OCI-LY3 (cell line): ENCODE data around the gene HNRNPUL1.

Experiments used
- H2AFZ ChIP-seq: fragments of 200-600, 300-600 bp; shearing (Covaris generic); 2 replicates; pipeline ENCODE4 v1.6.0; 2014; ENCODE audit warnings: antibody characterized with exemption, low read depth, low read length
- H3K27ac ChIP-seq: fragments of 200-600, 300-600 bp; sonication (generic); 2 replicates; pipeline ENCODE4 v1.5.1; 2014; ENCODE audit warnings: mild to moderate bottlenecking, low read length, moderate library complexity, mixed read lengths
- H3K27me3 ChIP-seq: fragments of 200-600, 300-600 bp; sonication (generic); 2 replicates; pipeline ENCODE4 v1.6.1; 2014; ENCODE audit warnings: low read depth, low read length, mixed read lengths
- H3K36me3 ChIP-seq: fragments of 200-600, 300-600 bp; sonication (generic); replicated peaks from 2 replicates; pipeline ENCODE3; 2014; ENCODE audit warnings: low read depth, low read length, mixed read lengths
- H3K4me1 ChIP-seq: fragments of 300-600, 200-600 bp; sonication (generic); 2 replicates; pipeline ENCODE4 v1.6.1; 2014; ENCODE audit warnings: low read length, mixed read lengths
- H3K4me2 ChIP-seq: fragments of 200-600, 300-600 bp; sonication (generic); 2 replicates; pipeline ENCODE4 v1.6.1; 2014; ENCODE audit warnings: low read length, mixed read lengths
- H3K4me3 ChIP-seq: fragments of 300-600, 200-600 bp; sonication (generic); 2 replicates; pipeline ENCODE4 v1.5.1; 2014; ENCODE audit warnings: antibody characterized with exemption, mild to moderate bottlenecking, low read length, moderate library complexity
- H3K79me2 ChIP-seq: fragments of 300-600, 200-600 bp; shearing (Covaris generic); 2 replicates; pipeline ENCODE4 v1.6.1; 2014; ENCODE audit warnings: mild to moderate bottlenecking, low read length, mixed read lengths
- H3K9ac ChIP-seq: fragments of 300-600, 200-600 bp; shearing (Covaris generic); 2 replicates; pipeline ENCODE4 v1.6.0; 2014; ENCODE audit warnings: mild to moderate bottlenecking, low read length, moderate library complexity
- H3K9me3 ChIP-seq: fragments of 200-600, 300-600 bp; shearing (Covaris generic); 2 replicates; pipeline ENCODE4 v1.6.1; 2014; ENCODE audit warnings: low read length, mixed read lengths; ENCODE audit not compliant: insufficient read depth
- H4K20me1 ChIP-seq: fragments of 200-600, 300-600 bp; sonication (generic); 2 replicates; pipeline ENCODE4 v1.6.1; 2016; ENCODE audit warnings: low read length, mixed read lengths; ENCODE audit not compliant: insufficient read depth
- CTCF ChIP-seq: fragments of 200-600, 300-600 bp; sonication (generic); IDR thresholded peaks from 2 replicates; pipeline ENCODE4 v1.5.1; 2014; ENCODE audit warnings: antibody characterized with exemption, low read length, low read depth
- EZH2phosphoT487 ChIP-seq: fragments of 200-600 bp; shearing (Covaris generic); IDR thresholded peaks from 2 replicates; pipeline ENCODE4 v1.6.1; 2018; ENCODE audit warnings: antibody characterized with exemption, mixed run types, low read depth

Gene HNRNPUL1

GRCh38 chr19:41263850-41264580, at the start of gene HNRNPUL1:
TSS of gene HNRNPUL1 (plus strand) at chr19:41264372. CDS start at chr19:41264504, 132 bp downstream.
- H4K20me1 ChIP-seq = peaks cover 21% of the 10 kb centered on the region
- H3K4me3 ChIP-seq = peak within 1 kb of the TSS; percentile 93
- peak within 1 kb of the TSS; percentile 92 for H3K27ac ChIP-seq
- peaks cover 53% of the 10 kb centered on the region for H3K79me2 ChIP-seq
- peaks cover 31% of the 10 kb centered on the region for H3K36me3 ChIP-seq
- H3K9ac ChIP-seq = peak within 1 kb of the TSS; percentile 100
- TF ChIP-seq EZH2phosphoT487 (no peak), CTCF (peak; percentile 44)
- H3K4me2 ChIP-seq = peak within 1 kb of the TSS; percentile 95
- peaks cover 14% of the 10 kb centered on the region for H3K4me1 ChIP-seq
- H3K27me3 ChIP-seq = peaks cover 16% of the 10 kb centered on the region
- H2AFZ ChIP-seq = peak within 1 kb of the TSS; percentile 15; the same call in 1 of the 2 replicates
- no peaks in the 10 kb centered on the region for H3K9me3 ChIP-seq

GRCh38 chr19:41217741-41218140, 46.4 kb upstream of the HNRNPUL1 start:
- Histone ChIP-seq H3K9ac (no peak overlapping the region), H3K4me1 (no peaks in the 10 kb centered on the region), H3K36me3 (no peaks in the 10 kb centered on the region), H4K20me1 (no peaks in the 10 kb centered on the region), H3K4me2 (no peak overlapping the region), H2AFZ (no peak overlapping the region), H3K27me3 (peaks cover 17% of the 10 kb centered on the region), H3K79me2 (no peaks in the 10 kb centered on the region), H3K9me3 (no peaks in the 10 kb centered on the region), H3K4me3 (no peak overlapping the region), H3K27ac (no peak overlapping the region)
- TF ChIP-seq CTCF (no peak), EZH2phosphoT487 (no peak)

GRCh38 chr19:41218249-41218614, 45.9 kb upstream of the HNRNPUL1 start:
- Histone ChIP-seq H3K4me3 (no peak overlapping the region), H2AFZ (no peak overlapping the region), H3K79me2 (no peaks in the 10 kb centered on the region), H3K4me2 (no peak overlapping the region), H4K20me1 (no peaks in the 10 kb centered on the region), H3K36me3 (no peaks in the 10 kb centered on the region), H3K9ac (no peak overlapping the region), H3K9me3 (no peaks in the 10 kb centered on the region), H3K4me1 (no peaks in the 10 kb centered on the region), H3K27ac (no peak overlapping the region), H3K27me3 (peaks cover 17% of the 10 kb centered on the region)
- no peak for TF ChIP-seq CTCF
- TF ChIP-seq EZH2phosphoT487 = no peak

- H3K4me3 ChIP-seq = no peak within 1 kb of the TSS
- no peak within 1 kb of the TSS for H3K4me2 ChIP-seq
- H3K4me1 ChIP-seq = no peaks in the 10 kb centered on the region
- H3K9ac ChIP-seq = no peak within 1 kb of the TSS
- H3K27me3 ChIP-seq = peaks cover 17% of the 10 kb centered on the region
- no peak within 1 kb of the TSS for H3K27ac ChIP-seq
- H2AFZ ChIP-seq = no peak within 1 kb of the TSS
- H3K9me3 ChIP-seq = no peaks in the 10 kb centered on the region
- H3K79me2 ChIP-seq = no peaks in the 10 kb centered on the region
- no peak for TF ChIP-seq EZH2phosphoT487
- TF ChIP-seq CTCF = no peak
- H3K36me3 ChIP-seq = no peaks in the 10 kb centered on the region
- no peaks in the 10 kb centered on the region for H4K20me1 ChIP-seq
Observed at GRCh38 chr19:41218615-41219507, 45.3 kb upstream of the HNRNPUL1 start, which contains the start of gene AXL. TSS of gene AXL (plus strand) at chr19:41219223. CDS start at chr19:41219393, 170 bp downstream.
